HG02798 (cell line): ENCODE measurements around the gene CEP63.

ENCODE experiments used
- ATAC-seq: cut with Tn5 transposase; IDR thresholded peaks from one replicate; pipeline ENCODE4 v1.9.1; 2021; ENCODE audit warnings: mild to moderate bottlenecking; ENCODE audit not compliant: unreplicated experiment, poor library complexity

CEP63 gene

DNA sequence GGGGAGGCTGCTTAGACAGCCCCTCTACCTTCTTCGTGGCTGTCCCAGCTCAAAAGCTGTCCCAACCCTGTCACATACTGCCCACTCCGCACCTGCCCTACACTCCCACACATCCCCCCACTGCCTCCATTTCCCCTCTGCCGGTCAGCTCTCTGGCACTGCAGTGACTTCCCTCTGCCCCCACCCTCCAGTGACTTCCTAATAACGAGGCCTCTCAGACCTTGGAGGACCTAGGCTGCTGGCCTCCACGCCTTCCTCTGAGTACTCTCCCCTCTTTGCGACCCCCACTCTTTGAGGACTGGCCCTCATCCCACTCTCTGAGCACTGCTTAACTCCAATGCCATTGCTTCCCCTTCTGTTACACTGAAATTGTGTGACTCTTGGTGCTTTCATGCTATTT lies 119.7 kb downstream of the CEP63 start:
- ATAC-seq: no peak

DNA sequence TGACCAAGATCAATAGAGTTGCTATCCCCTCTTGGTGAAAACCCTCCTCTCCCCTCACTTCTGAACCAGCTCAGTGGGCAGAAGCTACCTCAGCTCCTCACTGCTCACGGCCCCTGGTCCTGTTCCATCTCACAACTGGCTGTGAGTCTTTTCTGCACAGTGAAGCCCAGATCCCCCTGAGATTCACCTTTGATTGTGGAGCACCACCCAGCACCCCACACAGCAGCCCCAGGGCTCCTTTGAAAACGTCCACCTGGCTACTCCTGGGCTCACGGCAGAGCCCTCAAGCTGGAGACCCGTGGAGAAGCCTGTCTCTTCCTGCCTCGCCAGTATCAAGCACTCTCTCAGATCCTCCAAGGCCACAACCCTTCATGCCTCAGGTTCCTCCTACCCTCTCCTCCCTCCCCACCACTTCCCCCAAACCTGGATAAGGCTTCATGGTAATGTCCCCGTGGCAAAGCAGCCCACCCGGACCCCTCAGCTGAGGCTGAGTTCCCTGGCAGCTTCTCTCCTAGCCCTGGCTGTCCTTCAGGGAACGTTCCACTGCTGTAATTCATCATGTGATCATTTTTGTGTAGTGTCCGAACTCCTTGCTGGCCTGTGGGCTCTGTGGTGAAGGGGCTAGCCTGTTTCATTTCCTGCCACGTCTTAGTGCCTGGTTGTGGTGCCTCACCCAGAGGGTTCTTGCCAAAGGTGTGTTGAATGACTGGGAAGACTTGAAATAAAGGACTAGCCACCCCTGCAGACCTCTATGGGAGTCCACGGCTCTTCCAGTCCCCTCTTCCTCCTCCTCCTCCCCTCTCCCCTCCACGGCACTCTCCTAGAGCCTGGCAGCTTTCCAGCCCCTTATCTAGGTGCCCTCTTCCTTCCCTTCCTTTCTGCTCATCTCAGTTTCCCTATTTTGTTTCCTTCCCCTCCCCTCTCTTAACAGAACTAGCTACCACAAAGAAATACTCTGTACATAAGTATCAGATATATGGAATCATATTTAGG lies 120.5 kb downstream of the CEP63 start:
- ATAC-seq: no peak

DNA sequence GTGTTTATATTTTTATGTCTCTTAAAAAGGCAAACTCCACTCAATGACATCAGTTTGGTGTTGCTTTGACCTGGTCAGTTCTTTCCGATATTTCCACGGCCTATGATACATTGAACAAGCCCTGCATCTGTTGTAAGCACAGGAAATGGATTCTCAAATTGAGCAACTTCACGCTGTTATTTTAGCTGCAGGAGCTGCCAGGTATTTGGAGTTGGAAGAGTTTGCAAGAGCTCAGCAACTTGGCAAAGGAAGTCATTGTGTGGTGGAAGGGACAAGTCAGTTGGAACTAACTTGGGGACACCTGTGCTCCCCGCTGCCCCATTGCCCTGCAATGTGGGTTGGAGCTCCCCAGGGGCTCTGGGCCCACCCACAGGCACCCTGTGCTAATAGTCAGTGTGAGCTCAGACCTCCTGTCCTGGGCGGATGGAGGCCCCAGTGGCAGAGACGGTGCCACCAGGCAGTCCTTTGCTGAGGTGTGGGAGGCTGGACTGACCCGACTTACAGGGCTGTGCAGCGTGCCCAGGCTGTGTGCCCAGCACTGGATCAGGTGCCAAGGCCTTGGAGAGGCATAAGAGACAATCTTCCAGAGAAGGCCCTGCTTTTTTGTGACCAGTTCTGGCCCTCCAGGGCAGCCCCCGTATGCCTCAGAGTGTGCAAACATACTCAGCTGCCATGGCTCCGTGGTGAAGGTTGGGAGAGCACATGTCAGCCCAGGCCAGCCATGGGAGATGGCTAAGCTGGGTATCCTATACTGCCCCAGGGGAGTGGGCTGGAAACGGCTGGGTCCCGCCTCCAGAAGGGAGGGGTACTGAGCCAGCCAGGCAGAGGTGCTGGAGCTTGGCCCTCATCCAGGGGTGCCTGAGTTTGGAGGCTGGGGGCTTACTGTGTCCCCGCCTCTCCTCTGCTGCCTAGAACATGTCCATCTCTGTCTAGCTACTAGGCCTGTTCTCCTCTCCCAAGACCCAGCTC lies 121.5 kb downstream of the CEP63 start:
- no peak for ATAC-seq

GRCh38 chr3:134608023-134608770 lies 122.3 kb downstream of the CEP63 start:
- ATAC-seq: no peak

DNA sequence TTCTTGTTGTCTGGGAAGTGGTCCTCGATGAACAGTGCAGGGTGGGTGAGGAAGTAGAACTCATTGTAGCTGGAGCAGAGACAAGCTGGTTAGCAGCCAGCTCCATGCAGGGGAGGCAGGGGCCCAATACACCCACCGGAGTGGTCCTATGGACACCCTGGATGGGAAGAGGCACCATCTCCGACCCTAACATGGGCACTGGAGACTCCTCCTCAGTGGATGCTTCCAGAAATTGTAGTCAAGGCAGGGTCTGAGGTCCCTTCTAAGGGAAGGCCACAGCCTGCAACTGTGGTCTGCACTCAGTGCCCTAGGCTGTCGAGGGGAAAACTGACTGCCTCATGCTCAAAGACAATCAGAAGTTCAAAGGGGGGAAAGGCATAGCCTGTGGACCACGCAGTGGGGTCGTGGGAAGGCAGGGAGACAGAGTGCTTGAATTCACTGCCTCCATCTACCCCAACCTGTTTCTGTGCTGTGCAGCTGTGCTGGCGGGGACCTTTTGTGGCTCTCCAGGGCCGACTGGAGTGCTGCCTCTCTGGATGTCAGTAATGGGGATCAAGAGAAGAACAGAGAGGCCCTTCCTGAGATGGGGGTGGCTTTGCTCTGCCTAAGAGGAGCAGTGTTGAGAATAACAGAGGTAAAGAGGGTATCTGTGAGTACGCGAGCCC lies 123.0 kb downstream of the CEP63 start:
- no peak for ATAC-seq

DNA sequence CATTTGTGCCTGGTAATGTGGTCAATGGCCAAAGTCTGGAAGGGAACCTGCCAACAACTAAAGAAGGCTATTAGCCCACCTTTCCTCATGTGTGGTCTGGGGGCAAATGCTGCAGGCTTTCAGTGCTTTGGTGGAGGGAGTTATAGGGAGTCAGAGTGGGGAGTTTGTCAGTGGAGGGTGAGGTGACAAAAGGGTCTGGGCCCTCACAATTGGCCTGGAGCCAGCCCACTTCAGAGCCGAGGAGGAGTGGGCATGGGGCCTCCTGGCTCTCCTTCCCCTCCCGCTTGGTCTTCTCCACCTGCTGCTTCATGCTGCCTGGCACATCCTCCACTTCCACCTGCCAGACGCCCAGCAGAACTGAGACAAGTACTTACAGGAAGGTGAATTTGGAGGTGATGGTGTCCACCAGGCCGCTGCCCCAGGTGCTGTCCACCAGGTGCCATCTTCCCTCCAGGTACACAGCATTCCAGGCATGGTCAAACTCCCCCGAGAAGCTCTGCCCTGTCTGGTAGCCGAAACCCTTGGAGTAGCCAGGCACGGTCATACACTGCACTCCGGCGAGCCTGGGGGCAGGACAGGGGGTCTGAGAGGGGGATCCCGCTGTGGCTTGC lies 124.1 kb downstream of the CEP63 start:
- ATAC-seq: no peak

DNA sequence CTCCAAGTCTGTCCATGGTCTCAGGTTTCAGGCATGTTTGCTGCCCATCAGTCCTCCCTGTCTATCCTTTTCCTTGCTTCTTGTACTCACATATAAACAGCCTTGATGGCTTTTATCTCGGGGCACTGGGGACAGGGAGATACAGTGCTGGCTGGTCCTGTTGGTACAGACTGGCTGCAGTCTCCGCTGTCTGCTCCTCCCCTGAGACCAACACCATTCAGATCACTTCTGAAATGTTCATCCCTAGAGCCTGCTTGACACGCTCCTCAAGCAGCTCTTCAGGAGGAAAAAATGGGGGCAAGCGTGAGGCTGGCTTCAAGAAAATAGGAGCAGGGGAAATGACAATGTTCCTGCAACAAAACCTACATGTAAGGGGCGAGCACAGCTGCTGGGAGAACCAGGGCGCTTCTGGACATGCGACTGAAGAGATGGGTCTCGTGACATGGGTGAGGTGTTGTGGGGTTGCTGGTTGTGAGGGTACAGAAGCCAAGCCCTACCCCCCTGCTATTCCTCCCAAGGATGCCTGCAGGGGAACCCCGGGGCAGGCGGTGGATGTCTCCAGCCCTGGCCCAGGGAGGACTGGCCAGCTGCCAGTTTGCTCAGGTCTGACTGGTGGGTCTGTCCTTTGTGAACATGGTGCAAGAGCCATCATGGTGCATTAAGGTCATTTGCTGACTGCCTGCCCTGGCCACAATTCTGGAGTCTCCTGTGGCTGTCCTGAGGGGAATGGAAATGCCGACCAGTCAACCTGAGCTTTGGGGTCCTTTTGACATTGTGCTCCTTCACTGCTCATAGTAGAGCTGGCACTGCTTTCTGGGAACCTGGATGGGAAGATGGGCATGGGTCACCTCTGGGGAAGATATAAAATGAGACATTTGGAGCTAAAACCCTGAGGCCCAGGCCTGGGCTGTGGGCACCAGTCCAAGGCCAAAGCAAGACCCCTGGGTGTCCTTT lies 124.9 kb downstream of the CEP63 start:
- no peak for ATAC-seq

DNA sequence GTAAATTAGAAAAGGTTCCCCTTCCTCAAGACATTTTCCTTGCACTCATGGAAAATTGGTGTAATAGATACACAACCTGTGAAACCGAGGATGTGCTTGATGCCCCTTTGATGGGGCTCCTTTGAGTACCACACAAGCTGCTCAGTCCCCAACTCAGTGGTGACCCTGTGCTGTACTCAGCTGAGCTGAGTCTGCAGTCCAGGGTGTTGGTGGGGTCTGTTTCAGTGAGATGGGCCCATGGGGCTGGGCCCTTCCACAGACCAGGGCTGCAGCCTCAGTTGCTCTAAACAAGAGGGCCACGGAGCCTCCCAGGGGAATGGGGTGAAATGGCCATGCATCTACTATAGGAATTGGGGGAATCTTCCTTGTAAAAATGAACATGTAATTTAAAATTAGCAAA lies 125.7 kb downstream of the CEP63 start:
- no peak for ATAC-seq

DNA sequence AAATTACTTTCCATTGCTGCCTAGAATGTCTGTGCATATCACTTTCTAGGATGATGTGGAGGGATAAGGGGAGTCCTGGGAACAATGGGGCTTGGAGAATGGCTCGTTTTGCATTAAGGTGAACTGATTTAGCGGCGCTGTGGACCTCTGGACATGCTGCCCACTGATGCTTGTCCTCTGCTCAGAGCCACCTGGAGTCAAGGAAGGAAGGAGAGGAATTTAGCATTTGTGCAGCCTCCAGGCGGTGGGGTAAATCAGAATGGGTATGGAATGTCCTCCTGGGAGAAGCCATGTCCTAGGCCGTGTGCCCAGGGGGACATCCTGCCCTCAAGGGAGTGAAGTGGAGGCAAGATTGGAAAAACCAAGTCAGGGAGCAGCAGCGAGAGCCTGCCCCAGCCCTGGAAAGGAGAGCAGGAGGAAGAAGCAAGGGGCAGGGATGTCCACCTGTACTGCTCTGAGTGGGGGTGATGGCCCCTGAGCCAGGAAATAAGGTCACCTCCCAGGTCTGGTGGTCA lies 127.2 kb downstream of the CEP63 start:
- ATAC-seq: no peak

DNA sequence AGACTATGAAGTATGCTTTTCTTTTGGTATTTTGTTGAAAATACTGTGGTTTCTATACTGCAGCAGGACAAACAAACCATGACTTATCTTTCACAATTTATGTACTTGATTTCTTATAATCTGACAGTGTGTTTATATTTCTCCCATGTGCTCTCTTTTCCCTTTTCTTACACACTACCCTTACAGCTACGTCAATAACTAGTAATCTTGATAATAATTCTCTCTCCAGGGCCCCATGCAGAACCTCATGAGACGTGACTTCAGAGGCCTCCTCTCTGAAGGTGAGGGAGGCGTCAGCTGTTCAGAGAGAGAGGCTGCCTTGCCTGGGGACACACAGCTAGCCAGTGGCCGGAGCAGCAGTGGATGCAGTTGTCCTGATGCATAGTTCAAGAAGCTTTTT lies 129.1 kb downstream of the CEP63 start:
- no peak for ATAC-seq

DNA sequence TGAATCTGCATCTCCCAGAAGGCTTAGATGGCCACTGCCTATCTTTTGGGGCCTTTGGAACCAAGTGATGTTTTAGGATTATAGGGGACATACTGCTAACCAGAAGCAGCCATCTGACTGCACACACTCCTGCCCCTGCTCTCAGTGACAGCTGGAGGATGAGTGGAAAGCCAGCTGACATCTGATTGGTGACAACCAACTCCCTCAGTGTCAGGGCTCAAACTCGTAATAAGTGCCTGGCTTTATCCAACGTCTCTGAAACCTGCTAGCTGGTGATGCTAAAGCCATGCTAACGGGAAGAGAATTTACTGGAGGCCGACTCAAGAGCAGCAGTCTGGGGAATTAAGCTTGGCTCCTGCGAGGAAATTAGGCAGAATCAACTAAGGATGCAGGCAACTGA lies 129.9 kb downstream of the CEP63 start:
- no peak for ATAC-seq

DNA sequence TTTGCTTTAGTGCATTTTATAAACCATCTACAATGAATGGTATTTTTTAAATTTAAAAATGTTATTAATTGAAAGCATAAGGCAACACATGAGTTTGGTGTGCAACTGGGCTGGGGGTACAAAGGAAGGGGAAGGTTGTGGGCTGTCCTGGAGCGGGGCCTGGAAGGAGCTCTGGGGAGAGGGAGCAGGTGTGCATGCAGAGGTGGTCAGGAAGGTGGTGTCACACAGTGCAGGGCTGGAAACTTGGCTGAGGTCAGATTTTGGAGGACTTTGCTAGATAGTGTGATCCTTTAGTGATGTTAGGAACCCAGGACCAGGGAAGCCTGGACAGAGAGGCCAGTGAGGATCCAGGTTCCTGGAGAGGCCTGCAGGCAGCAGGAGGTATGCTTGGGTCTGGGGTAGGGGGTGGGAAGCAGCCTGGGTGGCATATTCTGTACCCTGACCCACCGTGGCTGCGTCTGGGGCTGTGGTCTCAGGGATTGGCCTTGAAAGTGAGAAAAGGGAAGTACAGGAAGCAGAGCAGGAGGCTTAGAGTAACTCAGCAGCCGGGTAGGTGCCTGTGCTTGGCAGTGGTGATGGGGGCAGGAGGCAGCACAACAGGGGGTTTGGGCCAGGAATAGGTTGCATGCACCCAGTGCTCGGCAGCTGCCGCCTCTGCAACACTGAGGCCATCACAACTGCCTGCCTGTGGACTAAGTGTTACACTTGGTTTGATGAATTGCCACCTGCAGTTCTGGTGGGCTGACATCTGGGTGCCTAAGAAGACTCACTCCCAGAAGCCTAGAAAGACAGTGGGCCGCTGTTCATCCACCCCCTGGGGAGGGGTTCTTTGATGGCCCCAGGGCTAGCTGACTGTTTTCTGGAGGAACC lies 132.0 kb downstream of the CEP63 start:
- no peak for ATAC-seq

DNA sequence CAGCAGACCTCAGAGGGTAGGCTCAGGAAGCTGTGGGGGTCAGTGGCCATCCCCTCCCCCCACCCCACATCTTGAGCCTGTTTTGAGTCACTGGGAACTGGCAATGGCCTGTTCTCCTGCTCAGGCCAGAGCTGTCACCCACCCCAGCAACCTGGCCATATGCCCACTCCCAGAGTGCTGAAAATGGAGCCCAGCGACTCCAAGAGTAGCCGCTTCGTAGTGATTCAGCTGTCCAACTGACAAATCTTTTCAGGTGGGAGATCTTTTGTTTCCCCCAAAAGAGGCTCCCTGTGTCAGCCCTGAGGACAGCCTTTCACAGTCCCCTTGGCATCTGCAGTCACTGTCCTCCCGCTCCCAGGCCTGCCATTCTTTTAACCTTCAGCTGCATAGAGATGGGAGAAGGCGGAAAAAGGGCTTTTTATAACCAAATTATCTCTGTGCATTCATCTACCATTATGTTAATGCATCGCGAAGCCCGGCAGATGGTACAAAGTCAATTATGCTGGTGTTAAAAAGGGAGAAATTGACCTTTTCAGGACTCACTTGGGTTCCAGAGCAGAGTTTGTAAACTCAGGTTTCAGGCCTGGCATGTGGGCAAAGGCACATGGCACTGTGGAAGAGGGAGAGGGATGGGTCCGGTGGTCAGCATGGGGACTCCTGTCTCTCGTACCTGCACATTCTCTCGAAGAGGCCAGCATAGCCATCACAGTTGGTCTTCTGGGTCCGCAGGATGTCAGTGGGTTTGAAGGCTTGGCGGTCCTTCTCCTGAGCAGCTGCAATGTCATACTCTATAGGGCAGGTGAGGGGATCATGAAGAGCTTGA lies 132.8 kb downstream of the CEP63 start:
- no peak for ATAC-seq

- no peak for ATAC-seq
Observed at GRCh38 chr3:134619301-134619615, 133.4 kb downstream of the CEP63 start.

DNA sequence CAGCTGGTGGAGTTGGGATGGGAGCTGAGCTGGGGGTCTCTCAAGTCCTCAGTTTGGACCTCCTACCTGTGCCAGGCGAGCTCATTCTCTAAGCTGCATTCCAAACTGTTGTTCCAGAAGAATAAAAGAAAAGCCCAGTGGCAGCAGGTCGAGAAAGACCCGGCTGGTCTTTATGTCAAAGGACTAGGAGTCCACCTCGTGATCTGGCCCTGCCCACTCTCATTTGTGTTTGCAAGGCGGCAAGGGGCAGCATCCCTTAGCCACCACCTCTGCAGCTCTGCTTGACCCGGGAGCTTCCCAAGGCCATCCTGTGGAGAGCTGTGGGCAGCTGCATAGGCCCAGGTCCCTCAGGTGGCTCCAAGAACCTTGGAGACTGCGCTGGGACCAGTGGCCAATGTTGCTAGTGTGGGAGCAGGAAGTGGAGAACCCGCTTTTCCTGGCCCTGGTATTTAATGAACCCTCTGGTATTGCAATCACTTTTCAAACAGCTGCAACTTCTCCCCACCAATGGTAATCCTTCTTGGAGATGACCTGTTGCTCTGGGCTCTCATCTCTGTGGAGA lies 134.1 kb downstream of the CEP63 start:
- no peak for ATAC-seq

DNA sequence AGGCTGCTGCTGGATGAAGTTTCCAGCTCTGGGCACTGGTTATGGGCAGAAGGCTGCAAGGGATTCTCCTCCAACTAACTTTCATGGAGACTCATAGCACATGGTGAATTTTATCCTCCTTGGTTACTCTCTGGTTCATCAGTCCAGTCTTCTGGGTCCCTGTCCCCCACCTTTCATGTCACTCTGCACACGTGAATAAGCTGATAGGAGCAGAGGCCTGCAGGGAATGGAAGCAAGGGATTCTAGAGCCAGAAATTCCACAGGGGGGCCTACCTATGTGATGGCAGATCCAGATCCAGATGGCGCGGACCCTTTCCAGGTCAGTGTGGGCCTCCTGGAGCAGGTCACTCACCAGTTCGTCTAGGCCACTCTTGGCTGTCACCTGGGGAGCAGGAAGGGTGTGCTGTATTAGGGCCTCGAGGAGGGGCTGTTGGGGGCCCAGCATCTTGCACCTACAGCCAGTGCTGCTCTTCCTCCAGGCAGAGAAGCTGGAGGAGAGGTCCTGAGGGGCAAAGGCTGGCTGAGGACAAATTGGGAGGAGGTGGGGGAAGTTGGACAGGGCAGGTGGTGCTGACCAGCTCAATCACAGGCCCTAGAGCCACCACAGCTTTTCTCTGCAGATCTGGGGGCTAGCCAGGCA lies 134.7 kb downstream of the CEP63 start:
- ATAC-seq: no peak
